SH-SY5Y (cell line): ENCODE measurements around the gene KRTAP16-1.
"Not testable (repeated sequence)": the region's sequence is repeated elsewhere in the genome, so short reads cannot be mapped to it uniquely, and the experiment has no call there.

Experiments used
- GATA2 ChIP-seq: IDR thresholded peaks from 2 replicates; pipeline ENCODE4 v1.6.1; 2011; ENCODE audit warnings: mild to moderate bottlenecking, low read depth, low read length
- GATA3 ChIP-seq: IDR thresholded peaks from 2 replicates; pipeline ENCODE4 v1.6.1; 2011; ENCODE audit warnings: low read depth, mild to moderate bottlenecking, low read length, moderate library complexity

KRTAP16-1 gene

GRCh38 chr17:41301204-41301790 lies 7.8 kb downstream of the KRTAP16-1 start:
- TF ChIP-seq GATA3 (no peak), GATA2 (no peak)

GRCh38 chr17:41298458-41299135 lies 10.5 kb downstream of the KRTAP16-1 start:
- no peak for TF ChIP-seq GATA2
- TF ChIP-seq GATA3, result no peak

- no peak for TF ChIP-seq GATA2
These were observed 12.3 kb downstream of the KRTAP16-1 start for GRCh38 chr17:41296846-41297245.

- TF ChIP-seq GATA2, result no peak
- no peak for TF ChIP-seq GATA3
These were observed 15.1 kb downstream of the KRTAP16-1 start for GRCh38 chr17:41294016-41294415.

GRCh38 chr17:41287050-41287449 lies 22.1 kb downstream of the KRTAP16-1 start:
- TF ChIP-seq GATA2 (no peak), GATA3 (no peak)

- TF ChIP-seq GATA2 (no peak), GATA3 (no peak)
These were observed 24.6 kb downstream of the KRTAP16-1 start for GRCh38 chr17:41284546-41284945.

GRCh38 chr17:41284043-41284442 lies 25.1 kb downstream of the KRTAP16-1 start:
- TF ChIP-seq GATA3 (no peak), GATA2 (no peak)

GRCh38 chr17:41278176-41278955 lies 30.7 kb downstream of the KRTAP16-1 start:
- no peak for TF ChIP-seq GATA2
- no peak for TF ChIP-seq GATA3

- not testable (repeated sequence) for TF ChIP-seq GATA3, GATA2
These were observed 33.4 kb downstream of the KRTAP16-1 start, which contains the start of gene KRTAP9-7 for GRCh38 chr17:41275648-41276190. Gene KRTAP9-7, plus strand, starts transcription at chr17:41275698. Its CDS starts 0 bp downstream, at chr17:41275698.

- TF ChIP-seq GATA3, result no peak
- no peak for TF ChIP-seq GATA2
These were observed 37.3 kb downstream of the KRTAP16-1 start for GRCh38 chr17:41271858-41272257.

GRCh38 chr17:41267711-41268110 lies 41.4 kb downstream of the KRTAP16-1 start:
- TF ChIP-seq GATA2, result no peak
- no peak for TF ChIP-seq GATA3

- TF ChIP-seq GATA2 (no peak), GATA3 (no peak)
These were observed 44.0 kb downstream of the KRTAP16-1 start, which contains the start of gene KRTAP9-6 for GRCh38 chr17:41265078-41265477. Gene KRTAP9-6, plus strand, starts transcription at chr17:41265378. Its CDS starts 0 bp downstream, at chr17:41265378.

GRCh38 chr17:41264599-41264998 lies 44.5 kb downstream of the KRTAP16-1 start:
- no peak for TF ChIP-seq GATA3
- no peak for TF ChIP-seq GATA2

GRCh38 chr17:41263212-41263611 lies 45.9 kb downstream of the KRTAP16-1 start:
- TF ChIP-seq GATA2 (no peak), GATA3 (no peak)
